ENCODE measurements around the gene TRIML2.

GRCh38 chr4:188147176-188147575, 37.8 kb upstream of the TRIML2 start:
- TF ChIP-seq CTCF (optimal IDR thresholded peaks at IDR 0.05 in 1 of 3, IDR thresholded peaks at IDR 0.05 in 1 of 3, conservative IDR thresholded peaks at IDR 0.05 in 1 of 3; ENCODE audit: extremely low read depth in 1 of 3, insufficient read depth in 2 of 3, low read length in 3 of 3) (no peak), EZH2 (IDR thresholded peaks at IDR 0.05; ENCODE audit: low read length) (no peak)

All from keratinocyte (primary cell).